GM23248 (cell line): ENCODE measurements around the gene KAT2A. TPM values are rescaled to one million over a fixed set of nuclear protein-coding genes. Genes with fewer than 3 reads are reported as not detected.

Experiments used
- DNase-seq: peaks from one replicate; pipeline ENCODE4 v3.0.0-alpha.2; 2015
- H2AFZ ChIP-seq: fragments of 200-600 bp; sonication (generic); 2 replicates; pipeline ENCODE4 v1.6.1; 2016; ENCODE audit warnings: antibody characterized with exemption
- H3F3A ChIP-seq: fragments of 200-600 bp; sonication (generic); 2 replicates; pipeline ENCODE4 v1.6.1; 2016; ENCODE audit warnings: mild to moderate bottlenecking, antibody characterized with exemption, mixed run types; ENCODE audit not compliant: insufficient read depth
- H3K27ac ChIP-seq: fragments of 200-600 bp; sonication (generic); 2 replicates; pipeline ENCODE4 v1.5.1; 2016; ENCODE audit warnings: mild to moderate bottlenecking
- H3K27me3 ChIP-seq: fragments of 200-600 bp; sonication (generic); replicated peaks from 2 replicates; pipeline ENCODE4 v1.6.1; 2016; ENCODE audit warnings: mild to moderate bottlenecking; ENCODE audit not compliant: insufficient read depth
- H3K36me3 ChIP-seq: fragments of 200-600 bp; sonication (generic); 2 replicates; pipeline ENCODE4 v1.6.1; 2016; ENCODE audit warnings: low read depth, mild to moderate bottlenecking
- H3K4me1 ChIP-seq: fragments of 200-600 bp; sonication (generic); 2 replicates; pipeline ENCODE4 v1.6.1; 2016; ENCODE audit warnings: mild to moderate bottlenecking; ENCODE audit not compliant: insufficient read depth
- H3K4me2 ChIP-seq: fragments of 200-600 bp; sonication (generic); one replicate; pipeline ENCODE4 v1.6.1; 2016; ENCODE audit warnings: mild to moderate bottlenecking; ENCODE audit not compliant: unreplicated experiment
- H3K4me3 ChIP-seq: fragments of 200-600 bp; sonication (generic); 2 replicates; pipeline ENCODE4 v1.5.1; 2016; ENCODE audit warnings: mild to moderate bottlenecking
- H3K79me2 ChIP-seq: fragments of 200-600 bp; sonication (generic); 2 replicates; pipeline ENCODE4 v1.6.1; 2016; ENCODE audit warnings: mild to moderate bottlenecking; ENCODE audit not compliant: insufficient read depth
- H3K9ac ChIP-seq: fragments of 200-600 bp; sonication (generic); 2 replicates; pipeline ENCODE4 v1.6.1; 2016; ENCODE audit warnings: mild to moderate bottlenecking
- H3K9me2 ChIP-seq: fragments of 200-600 bp; sonication (generic); 2 replicates; pipeline ENCODE4 v1.6.1; 2016; ENCODE audit warnings: mixed run types, mild to moderate bottlenecking, moderate library complexity; ENCODE audit not compliant: insufficient read depth
- H3K9me3 ChIP-seq: fragments of 200-600 bp; sonication (generic); one replicate; pipeline ENCODE4 v1.6.1; 2017; ENCODE audit warnings: low read depth
- H4K20me1 ChIP-seq: fragments of 200-600 bp; sonication (generic); 2 replicates; pipeline ENCODE4 v1.6.0; 2016; ENCODE audit not compliant: insufficient read depth
- EZH2 ChIP-seq: fragments of 200-600 bp; sonication (generic); IDR thresholded peaks from 2 replicates; pipeline ENCODE4 v1.6.1; 2018; ENCODE audit warnings: antibody characterized with exemption, mild to moderate bottlenecking; ENCODE audit not compliant: insufficient read depth, poor library complexity, severe bottlenecking
- EZH2phosphoT487 ChIP-seq: fragments of 200-600 bp; sonication (generic); IDR thresholded peaks from 2 replicates; pipeline ENCODE4 v1.6.1; 2018; ENCODE audit warnings: antibody characterized with exemption, moderate library complexity, mild to moderate bottlenecking, low read depth; ENCODE audit not compliant: insufficient read depth
- WGBS, 2 experiments: methylation state at CpG; one replicate each; pipeline ENCODE4 v1.1.6; 2015 to 2017; ENCODE audit warnings: low lambda C conversion rate in 2 of 2, low coverage in 1 of 2; ENCODE audit errors: missing lambda C conversion rate in 2 of 2; 5-methylcytosine and 5-hydroxymethylcytosine counted together
- in situ Hi-C: fragments of 300-500 bp; cut with MboI; formaldehyde crosslinking; loops from 2 replicates; pipeline ENCODE4 v1.15.0; 2020
- polyA plus RNA-seq: library from polyadenylated mRNA; unstranded; fragments of >200 nt; fragmentation: Nextera tagmentation; extraction: Ambion mirVana; gene quantifications from 2 replicates; pipeline ENCODE4 v1.2.1, GENCODE V29; 2016
- total RNA-seq: library from RNA; depleted of rRNA; stranded (reverse); fragments of >200 nt; shearing (Covaris generic); gene quantifications from 2 replicates; pipeline ENCODE4 v1.2.3, GENCODE V29; 2014; rRNA removed

The KAT2A gene
- total and polyA plus RNA-seq, 2 experiments from 2014 or later: 7.2 to 13.9 TPM

DNA sequence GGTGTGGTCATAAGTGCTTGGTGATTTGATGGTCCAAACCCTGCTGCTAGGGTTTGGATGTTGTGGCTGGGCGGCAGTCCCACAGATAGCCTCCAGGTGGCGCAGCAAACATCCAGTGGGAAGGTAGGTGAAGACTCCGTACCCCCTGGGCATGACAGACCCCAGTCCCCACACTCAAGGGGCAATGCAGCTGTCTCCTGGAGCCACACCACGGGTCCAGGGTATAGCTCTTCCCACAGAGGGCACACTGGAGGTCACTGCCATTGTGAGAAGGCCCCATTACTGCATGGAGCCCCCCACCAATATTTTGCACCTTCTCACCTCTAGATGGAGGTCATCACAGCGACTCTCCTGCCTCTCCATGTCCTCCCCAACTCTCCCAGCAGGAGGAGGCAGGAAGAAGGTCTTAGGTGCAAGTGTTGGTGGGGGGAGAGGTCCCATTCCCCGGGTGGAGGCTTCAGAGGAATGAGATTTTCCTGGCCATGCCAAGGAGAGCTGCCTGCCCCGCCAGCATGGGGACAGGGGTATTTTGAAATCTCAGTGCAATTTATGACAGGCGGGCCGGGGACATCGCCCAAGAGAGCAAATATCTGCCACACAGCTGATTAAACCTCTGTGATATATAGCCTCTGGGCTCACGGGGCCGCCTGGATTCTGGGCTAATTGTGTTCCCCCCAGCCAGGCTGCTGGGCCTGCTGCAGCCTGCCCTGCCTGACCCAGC is 53.6 kb downstream of the KAT2A start:
- Histone ChIP-seq H3K4me2 (no peak overlapping the region), H3K27ac (no peak overlapping the region), H3K9ac (no peak overlapping the region), H3K4me1 (0 out of 2 replicates have a peak, but pooled peaks cover 4% of the 10 kb centered on the region), H3K9me3 (no peaks in the 10 kb centered on the region), H4K20me1 (no peaks in the 10 kb centered on the region), H3K27me3 (peaks cover 9% of the 10 kb centered on the region), H3K36me3 (no peaks in the 10 kb centered on the region), H3F3A (no peaks in the 10 kb centered on the region), H3K4me3 (no peak overlapping the region), H2AFZ (no peak overlapping the region), H3K9me2 (no peaks in the 10 kb centered on the region), H3K79me2 (no peaks in the 10 kb centered on the region)
- in situ Hi-C loops: no loop called here
- DNase-seq: peak; percentile 51
- no peak for TF ChIP-seq EZH2
- TF ChIP-seq EZH2phosphoT487: no peak
- WGBS, 2 experiments: 6 to 7% methylated on average over 12 of the region's 12 CpGs

DNA sequence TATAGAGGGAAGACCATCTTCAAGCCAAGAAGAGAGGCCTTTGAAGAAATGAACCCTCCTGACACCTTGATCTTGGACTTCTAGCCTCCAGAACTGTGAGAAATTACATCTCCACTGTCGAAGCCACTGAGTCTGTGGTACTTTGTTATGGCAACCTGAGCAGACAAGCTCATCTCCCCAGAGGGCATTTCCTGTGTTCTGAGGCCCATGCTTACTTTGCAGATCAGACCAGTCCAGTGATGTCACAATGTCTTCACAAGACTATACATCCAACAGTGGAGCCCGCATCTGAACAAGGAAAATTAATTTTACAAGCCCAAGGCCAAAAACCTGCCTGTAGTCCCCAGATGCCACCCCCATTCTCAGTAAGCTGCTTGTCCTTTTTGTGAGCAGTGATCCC is 56.0 kb downstream of the KAT2A start:
- no peaks in the 10 kb centered on the region for H3F3A ChIP-seq
- H3K27ac ChIP-seq: no peak overlapping the region
- no peaks in the 10 kb centered on the region for H3K36me3 ChIP-seq
- in situ Hi-C loops: no loop called here
- H3K9me3 ChIP-seq: no peaks in the 10 kb centered on the region
- no peaks in the 10 kb centered on the region for H3K4me1 ChIP-seq
- H3K9me2 ChIP-seq: no peaks in the 10 kb centered on the region
- H3K27me3 ChIP-seq: no peaks in the 10 kb centered on the region
- H4K20me1 ChIP-seq: no peaks in the 10 kb centered on the region
- WGBS, 2 experiments: 79 to 92% methylated on average over 2 of the region's 2 CpGs
- no peaks in the 10 kb centered on the region for H3K79me2 ChIP-seq
- H3K9ac ChIP-seq: no peak overlapping the region
- no peak overlapping the region for H3K4me3 ChIP-seq
- H2AFZ ChIP-seq: no peak overlapping the region
- no peak overlapping the region for H3K4me2 ChIP-seq
- TF ChIP-seq EZH2 (no peak), EZH2phosphoT487 (no peak)
- DNase-seq: no peak

Other genes starting within 250 kb of the KAT2A start
- gene ACLY, start 202.4 kb downstream of the KAT2A start, total RNA-seq: 139 and 144 TPM in 2 replicates
- gene ACLY, start 202.4 kb downstream of the KAT2A start, polyA plus RNA-seq: 101 TPM in 2 replicates
- 0.25 and 0.54 TPM in 2 replicates for gene ODAD4, start 190.8 kb downstream of the KAT2A start, total RNA-seq
- gene ODAD4, start 190.8 kb downstream of the KAT2A start, polyA plus RNA-seq: 0.81 and 1.4 TPM in 2 replicates
- 58.3 and 69.4 TPM in 2 replicates for gene CNP, start 154.6 kb downstream of the KAT2A start, total RNA-seq
- gene CNP, start 154.6 kb downstream of the KAT2A start, polyA plus RNA-seq: 103 and 107 TPM in 2 replicates
- 61.6 and 71.3 TPM in 2 replicates for gene DNAJC7, start 103.9 kb downstream of the KAT2A start, total RNA-seq
- gene DNAJC7, start 103.9 kb downstream of the KAT2A start, polyA plus RNA-seq: 69.3 and 73.5 TPM in 2 replicates
- 70.8 and 71.2 TPM in 2 replicates for gene NKIRAS2, start 101.3 kb downstream of the KAT2A start, total RNA-seq
- gene NKIRAS2, start 101.3 kb downstream of the KAT2A start, polyA plus RNA-seq: 66.5 and 67.5 TPM in 2 replicates
- 0.13 TPM in 1 of 2 replicates, not detected in the other for gene C17orf113, start 70.8 kb downstream of the KAT2A start, total RNA-seq
- gene C17orf113, start 70.8 kb downstream of the KAT2A start, polyA plus RNA-seq: not detected in 2 replicates
- not detected in 2 replicates for gene ZNF385C, start 22.9 kb downstream of the KAT2A start, total RNA-seq
- not detected in 2 replicates for gene ZNF385C, start 22.9 kb downstream of the KAT2A start, polyA plus RNA-seq
- 2.5 and 11.6 TPM in 2 replicates for gene DHX58, start 8.7 kb downstream of the KAT2A start, total RNA-seq
- gene DHX58, start 8.7 kb downstream of the KAT2A start, polyA plus RNA-seq: 1.6 and 2.0 TPM in 2 replicates
- not detected in 2 replicates for gene HSPB9, start 1.4 kb upstream of the KAT2A start, total RNA-seq
- 0.34 TPM in 1 of 2 replicates, not detected in the other for gene HSPB9, start 1.4 kb upstream of the KAT2A start, polyA plus RNA-seq
- gene RAB5C, start 33.6 kb upstream of the KAT2A start, total RNA-seq: 97.5 and 128 TPM in 2 replicates
- 123 and 124 TPM in 2 replicates for gene RAB5C, start 33.6 kb upstream of the KAT2A start, polyA plus RNA-seq
- not detected in 2 replicates for gene KCNH4, start 59.8 kb upstream of the KAT2A start, total RNA-seq
- not detected in 2 replicates for gene KCNH4, start 59.8 kb upstream of the KAT2A start, polyA plus RNA-seq
- gene HCRT, start 64.1 kb upstream of the KAT2A start, total RNA-seq: not detected in 2 replicates
- not detected in 2 replicates for gene HCRT, start 64.1 kb upstream of the KAT2A start, polyA plus RNA-seq
- 25.0 and 27.6 TPM in 2 replicates for gene GHDC, start 73.1 kb upstream of the KAT2A start, total RNA-seq
- 11.1 and 13.0 TPM in 2 replicates for gene GHDC, start 73.1 kb upstream of the KAT2A start, polyA plus RNA-seq
- gene STAT5B, start 155.0 kb upstream of the KAT2A start, total RNA-seq: 21.8 and 23.5 TPM in 2 replicates
- gene STAT5B, start 155.0 kb upstream of the KAT2A start, polyA plus RNA-seq: 11.9 and 13.8 TPM in 2 replicates
- gene STAT5A, start 167.1 kb upstream of the KAT2A start, total RNA-seq: 21.2 and 26.3 TPM in 2 replicates
- 6.7 and 6.8 TPM in 2 replicates for gene STAT5A, start 167.1 kb upstream of the KAT2A start, polyA plus RNA-seq